ENCODE data around the gene KLHL29. TPM values are rescaled to one million over a fixed set of nuclear protein-coding genes. Genes with fewer than 3 reads are reported as not detected.

KLHL29 gene
- total RNA-seq, 1 donor from 2014 or later, result 12.9 TPM

- ATAC-seq, result no peak
- Histone ChIP-seq H3K36me3 (no peaks in the 10 kb centered on the region), H3K4me1 (no peaks in the 10 kb centered on the region), H3K27me3 (ENCODE audit: low read depth) (peaks cover 7% of the 10 kb centered on the region), H3K9me3 (no peaks in the 10 kb centered on the region), H3K27ac (no peak overlapping the region), H3K4me3 (no peak overlapping the region)
- intact Hi-C loops (cut with DNase I), result no loop called here
- DNase-seq, result no peak
- no peak for TF ChIP-seq CTCF (IDR thresholded peaks at IDR 0.05)
These were observed 276.5 kb downstream of the KLHL29 start for GRCh38 chr2:23661276-23662050.

GRCh38 chr2:23662466-23662865 is 277.5 kb downstream of the KLHL29 start:
- Histone ChIP-seq H3K9me3 (no peaks in the 10 kb centered on the region), H3K4me3 (no peak overlapping the region), H3K27ac (no peak overlapping the region), H3K36me3 (no peaks in the 10 kb centered on the region), H3K4me1 (no peaks in the 10 kb centered on the region), H3K27me3 (ENCODE audit: low read depth) (peaks cover 7% of the 10 kb centered on the region)
- no peak for TF ChIP-seq CTCF (IDR thresholded peaks at IDR 0.05)
- intact Hi-C loops (cut with DNase I), result no loop called here
- no peak for DNase-seq
- no peak for ATAC-seq

DNA sequence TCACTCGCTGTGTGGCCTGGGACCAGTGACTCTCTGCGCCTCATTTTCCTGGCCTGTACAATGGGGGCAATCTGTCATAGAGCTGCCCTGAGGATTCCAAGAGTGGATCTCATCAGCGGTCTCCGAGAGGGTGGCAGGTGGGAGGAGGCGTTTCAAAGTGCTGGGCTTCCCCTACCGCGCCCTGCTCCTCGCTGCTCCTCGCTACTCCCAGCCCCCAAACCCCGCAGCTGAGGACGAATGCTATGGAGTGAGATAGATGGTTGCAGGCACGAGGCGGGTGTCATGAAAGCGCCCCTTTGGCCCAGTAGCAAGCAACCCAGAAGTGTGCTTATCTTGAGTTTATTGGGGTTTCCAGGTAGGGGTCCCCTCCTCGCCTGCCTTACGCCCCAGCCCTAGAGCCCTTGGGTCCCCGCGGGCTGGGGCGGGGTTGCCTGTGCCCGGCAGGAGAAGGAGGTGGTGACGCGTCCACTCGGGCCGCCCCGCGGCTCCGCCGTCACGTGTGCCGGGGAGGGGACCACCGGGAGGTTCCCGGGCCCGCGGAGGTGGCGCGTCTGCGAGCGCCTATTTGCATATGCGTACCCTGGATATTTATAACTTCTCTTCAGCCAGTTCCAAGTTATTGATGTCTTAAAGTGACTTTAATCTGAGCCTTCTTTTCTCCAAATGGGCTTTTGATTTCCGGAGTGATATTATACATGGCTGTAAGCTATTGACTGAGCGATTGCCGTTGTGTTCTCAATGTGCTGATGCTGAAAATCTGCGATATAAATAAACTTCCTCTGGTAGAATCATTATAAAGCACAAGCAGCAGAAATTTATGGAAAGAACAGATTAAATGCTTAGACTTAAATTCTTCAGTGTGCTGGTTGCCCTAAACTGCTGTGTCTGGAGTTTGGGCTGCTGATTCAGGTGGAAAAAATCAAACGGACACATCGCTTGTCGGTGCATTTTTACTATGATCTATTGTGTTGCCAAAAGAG is 278.3 kb downstream of the KLHL29 start:
- DNase-seq (no peak), ATAC-seq (peak; percentile 51 to 67)
- Histone ChIP-seq H3K36me3 (no peaks in the 10 kb centered on the region), H3K4me1 (no peaks in the 10 kb centered on the region), H3K27me3 (ENCODE audit: low read depth) (peaks cover 7% of the 10 kb centered on the region), H3K4me3 (peak overlapping the region; percentile 38), H3K9me3 (no peaks in the 10 kb centered on the region), H3K27ac (no peak overlapping the region)
- intact Hi-C loops (cut with DNase I), result no loop called here
- TF ChIP-seq CTCF (IDR thresholded peaks at IDR 0.05), result no peak

DNA sequence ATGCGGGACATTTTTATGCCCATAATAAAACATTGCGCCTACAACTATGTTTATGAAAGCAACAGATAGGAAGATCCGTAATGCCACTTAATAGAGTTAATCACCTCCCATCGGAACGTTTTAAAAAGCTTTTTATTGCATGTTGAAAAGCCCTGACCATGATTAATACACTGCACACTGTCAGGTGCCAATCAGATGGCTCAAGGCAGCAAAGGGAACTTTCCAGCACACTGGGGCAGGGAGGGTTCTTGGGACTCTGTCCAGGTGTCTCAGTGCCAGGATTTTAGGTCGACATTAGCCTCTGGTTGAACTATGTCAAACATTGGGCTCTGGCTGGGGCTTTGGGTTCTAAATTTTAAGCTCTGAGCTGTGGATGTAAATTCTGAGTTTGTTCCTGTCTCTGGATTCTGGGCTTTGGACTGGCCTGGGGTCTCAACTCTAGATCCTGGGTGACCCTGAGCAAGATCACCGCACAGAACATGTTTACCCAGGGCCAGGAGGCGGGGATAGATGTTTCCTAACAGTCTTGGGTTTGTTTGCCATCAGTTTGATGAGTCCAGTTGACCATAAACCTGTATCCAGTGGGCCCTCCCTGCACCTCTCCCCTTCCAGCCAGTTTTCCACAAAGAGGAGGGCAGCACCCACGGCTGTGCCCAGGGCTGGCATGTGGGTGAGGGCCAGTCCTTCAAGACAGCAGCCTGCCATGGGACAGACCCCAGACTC is 279.2 kb downstream of the KLHL29 start:
- DNase-seq, result no peak
- ATAC-seq, result no peak
- H3K4me3 ChIP-seq, result no peak overlapping the region
- no peak for TF ChIP-seq CTCF (IDR thresholded peaks at IDR 0.05)
- H3K36me3 ChIP-seq, result no peaks in the 10 kb centered on the region
- intact Hi-C loops (cut with DNase I), result no loop called here
- H3K9me3 ChIP-seq, result no peaks in the 10 kb centered on the region
- peaks cover 7% of the 10 kb centered on the region for H3K27me3 ChIP-seq (ENCODE audit: low read depth)
- no peak overlapping the region for H3K27ac ChIP-seq
- H3K4me1 ChIP-seq, result no peaks in the 10 kb centered on the region
